ENCODE results near the gene COL2A1. TPM values are rescaled to one million over a fixed set of nuclear protein-coding genes. Genes with fewer than 3 reads are reported as not detected.

The COL2A1 gene
- 10 to 100 TPM; 12.4 to 21.0 TPM for total RNA-seq
- 365 TPM for polyA plus RNA-seq (2013, experiment 1 of 2)
- polyA plus RNA-seq (2013, experiment 2 of 2), result 366 TPM
- long read RNA-seq, experiment 1, partial matches to known transcripts, result 5 of 6 reads
- long read RNA-seq, experiment 1, other reads (novel, unspliced or antisense), result 1 of 6 reads
- long read RNA-seq, experiment 2, full-length matches to known transcripts, result 6 of 26 reads
- long read RNA-seq, experiment 2, partial matches to known transcripts, result 17 of 26 reads
- long read RNA-seq, experiment 2, other reads (novel, unspliced or antisense), result 3 of 26 reads
- long read RNA-seq, experiment 3, full-length matches to known transcripts, result 5 of 7 reads
- long read RNA-seq, experiment 3, partial matches to known transcripts, result 1 of 7 reads
- long read RNA-seq, experiment 3, other reads (novel, unspliced or antisense), result 1 of 7 reads
- long read RNA-seq, experiment 4, partial matches to known transcripts, result 0 of 1 reads
- long read RNA-seq, experiment 4, other reads (novel, unspliced or antisense), result 0 of 1 reads

DNA sequence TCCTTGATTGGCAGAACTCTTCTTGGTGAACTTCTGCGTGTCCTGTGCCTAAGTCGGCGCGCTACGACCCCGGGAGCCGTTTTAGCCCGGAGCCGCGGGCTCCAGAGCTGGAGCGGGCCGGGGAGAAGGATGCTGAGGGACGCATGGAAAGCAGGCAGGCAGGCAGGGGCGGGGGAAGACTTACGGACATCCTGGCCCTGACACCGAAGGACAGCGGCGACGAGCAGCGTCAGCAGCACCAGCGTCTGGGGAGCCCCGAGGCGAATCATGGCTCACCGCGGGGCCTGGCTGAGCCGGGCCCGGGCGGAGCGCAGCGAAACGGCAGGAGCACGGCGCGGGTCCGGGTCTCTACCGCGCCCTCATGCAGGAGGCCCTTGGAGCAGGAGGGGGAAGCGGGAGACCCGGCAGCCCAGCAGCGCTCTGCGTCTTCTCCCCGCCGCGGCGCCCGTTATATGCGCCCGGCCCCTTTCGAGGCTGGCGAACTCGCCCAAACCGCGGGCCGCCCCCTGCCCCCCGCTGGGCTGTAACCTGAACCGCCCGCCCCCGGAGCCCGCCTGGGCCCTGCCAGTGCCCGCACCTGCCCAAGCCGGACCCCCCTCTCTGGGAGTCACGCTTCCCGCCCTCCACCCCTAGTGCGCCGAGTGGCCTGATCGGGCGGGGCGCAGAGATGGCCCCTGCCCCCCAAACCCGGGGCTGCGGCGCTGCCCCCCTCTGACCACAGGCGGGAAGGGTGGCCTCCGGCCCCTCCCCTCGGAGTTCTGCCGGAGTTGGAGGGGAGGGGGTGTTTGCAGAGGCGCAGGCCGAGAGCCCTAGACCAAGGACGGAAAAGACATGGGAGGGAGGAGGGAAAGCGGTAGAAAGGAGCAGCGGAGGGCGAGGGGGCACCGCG lies at the start of gene COL2A1:
TSS of gene COL2A1 (minus strand) at position 424 of the 889 bp plus-strand sequence. CDS start at position 269, 155 bp downstream.
- peaks cover 29% of the 10 kb centered on the region for H3K4me1 Mint-ChIP-seq
- TF ChIP-seq, protein P1, sequence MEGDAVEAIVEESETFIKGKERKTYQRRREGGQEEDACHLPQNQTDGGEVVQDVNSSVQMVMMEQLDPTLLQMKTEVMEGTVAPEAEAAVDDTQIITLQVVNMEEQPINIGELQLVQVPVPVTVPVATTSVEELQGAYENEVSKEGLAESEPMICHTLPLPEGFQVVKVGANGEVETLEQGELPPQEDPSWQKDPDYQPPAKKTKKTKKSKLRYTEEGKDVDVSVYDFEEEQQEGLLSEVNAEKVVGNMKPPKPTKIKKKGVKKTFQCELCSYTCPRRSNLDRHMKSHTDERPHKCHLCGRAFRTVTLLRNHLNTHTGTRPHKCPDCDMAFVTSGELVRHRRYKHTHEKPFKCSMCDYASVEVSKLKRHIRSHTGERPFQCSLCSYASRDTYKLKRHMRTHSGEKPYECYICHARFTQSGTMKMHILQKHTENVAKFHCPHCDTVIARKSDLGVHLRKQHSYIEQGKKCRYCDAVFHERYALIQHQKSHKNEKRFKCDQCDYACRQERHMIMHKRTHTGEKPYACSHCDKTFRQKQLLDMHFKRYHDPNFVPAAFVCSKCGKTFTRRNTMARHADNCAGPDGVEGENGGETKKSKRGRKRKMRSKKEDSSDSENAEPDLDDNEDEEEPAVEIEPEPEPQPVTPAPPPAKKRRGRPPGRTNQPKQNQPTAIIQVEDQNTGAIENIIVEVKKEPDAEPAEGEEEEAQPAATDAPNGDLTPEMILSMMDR (conservative IDR thresholded peaks at IDR 0.05), result no peak
- no peaks in the 10 kb centered on the region for H3K36me3 Mint-ChIP-seq (ENCODE audit: low read depth)
- Histone ChIP-seq H3K9me3 (ENCODE audit: control insufficient read depth, low read length) (no peaks in the 10 kb centered on the region), H3K27ac (ENCODE audit: low read depth, low read length) (peak within 1 kb of the TSS; percentile 84), H3K4me1 (ENCODE audit: control insufficient read depth, insufficient read depth, low read length) (peaks cover 11% of the 10 kb centered on the region), H3K27me3 (ENCODE audit: control insufficient read depth, insufficient read depth, low read length, poor library complexity, severe bottlenecking) (peaks cover 94% of the 10 kb centered on the region), H3K4me3 (ENCODE audit: low read length) (peak within 1 kb of the TSS; percentile 76), H3K36me3 (ENCODE audit: control insufficient read depth, insufficient read depth, low read length) (no peaks in the 10 kb centered on the region), H3K9ac (ENCODE audit: extremely low read depth, low read length, poor library complexity, severe bottlenecking) (peak within 1 kb of the TSS; percentile 48)
- 0 to 1% methylated on average over 31 to 83 of the region's 83 CpGs for WGBS, 2 experiments (ENCODE audit: insufficient coverage in 1 of 2, insufficient read length in 1 of 2)
- H3K9me3 Mint-ChIP-seq, result no peaks in the 10 kb centered on the region
- H3K27ac Mint-ChIP-seq, result no peak within 1 kb of the TSS
- H3K27me3 Mint-ChIP-seq (ENCODE audit: insufficient read depth), result peaks cover 98% of the 10 kb centered on the region
- peak within 1 kb of the TSS; percentile 56 for H3K4me3 Mint-ChIP-seq
- DNase-seq, result peak; percentile 95

DNA sequence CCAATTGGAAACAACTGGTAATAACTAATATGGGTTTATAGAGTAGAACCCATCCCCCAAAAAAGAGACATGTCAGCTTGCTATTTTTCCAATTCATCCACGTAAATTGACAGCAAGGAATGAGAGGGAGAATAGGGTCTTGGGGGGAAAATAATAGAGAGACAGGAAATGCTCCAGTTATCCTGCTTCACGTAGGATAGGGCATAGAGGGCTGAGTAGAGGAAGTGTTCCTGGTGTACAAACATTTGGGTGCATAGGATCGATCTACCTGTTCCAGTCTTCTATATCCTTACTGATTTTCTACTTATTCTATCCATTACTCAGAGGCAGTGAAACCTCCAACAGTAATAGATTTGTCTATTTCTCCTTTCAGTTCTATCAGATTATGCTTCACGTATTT lies 49.6 kb upstream of the COL2A1 start:
- Histone ChIP-seq H3K9ac (ENCODE audit: extremely low read depth, low read length, poor library complexity, severe bottlenecking) (no peak overlapping the region), H3K36me3 (ENCODE audit: control insufficient read depth, insufficient read depth, low read length) (peaks cover 24% of the 10 kb centered on the region), H3K27me3 (ENCODE audit: control insufficient read depth, insufficient read depth, low read length, poor library complexity, severe bottlenecking) (no peaks in the 10 kb centered on the region), H3K4me1 (ENCODE audit: control insufficient read depth, insufficient read depth, low read length) (no peaks in the 10 kb centered on the region), H3K4me3 (ENCODE audit: low read length) (no peak overlapping the region), H3K27ac (ENCODE audit: low read depth, low read length) (no peak overlapping the region), H3K9me3 (ENCODE audit: control insufficient read depth, low read length) (peaks cover 5% of the 10 kb centered on the region)
- H3K4me3 Mint-ChIP-seq, result no peak overlapping the region
- H3K4me1 Mint-ChIP-seq, result no peaks in the 10 kb centered on the region
- no peaks in the 10 kb centered on the region for H3K27me3 Mint-ChIP-seq (ENCODE audit: insufficient read depth)
- peaks cover 15% of the 10 kb centered on the region for H3K36me3 Mint-ChIP-seq (ENCODE audit: low read depth)
- no peak for DNase-seq
- 83 to 100% methylated on average over 2 to 4 of the region's 4 CpGs for WGBS, 2 experiments (ENCODE audit: insufficient coverage in 1 of 2, insufficient read length in 1 of 2)
- H3K27ac Mint-ChIP-seq, result no peak overlapping the region
- TF ChIP-seq, protein P1 (conservative IDR thresholded peaks at IDR 0.05), result no peak
- no peaks in the 10 kb centered on the region for H3K9me3 Mint-ChIP-seq

DNA sequence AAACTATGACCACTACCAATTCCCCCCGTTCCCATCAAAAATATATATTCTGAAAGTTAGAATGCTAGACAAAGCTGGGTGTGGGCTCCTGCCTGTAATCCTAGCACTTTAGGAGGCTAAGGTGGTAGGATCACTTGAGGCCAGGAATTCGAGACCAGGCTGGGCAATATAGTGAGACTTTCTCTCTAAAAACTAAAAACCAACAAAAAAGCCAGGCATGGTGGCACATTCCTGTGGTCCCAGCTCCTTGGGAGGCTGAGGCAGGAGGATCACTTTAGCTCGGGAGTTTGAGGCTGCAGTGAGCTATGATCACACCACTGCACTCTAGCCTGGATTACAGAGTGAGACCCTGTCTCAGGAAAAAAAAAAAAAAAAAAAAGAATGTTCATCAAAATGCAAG lies 48.8 kb upstream of the COL2A1 start:
- DNase-seq, result no peak
- Mint-ChIP-seq H3K36me3 (ENCODE audit: low read depth) (peaks cover 9% of the 10 kb centered on the region), H3K4me3 (no peak overlapping the region), H3K9me3 (no peaks in the 10 kb centered on the region), H3K27ac (no peak overlapping the region), H3K27me3 (ENCODE audit: insufficient read depth) (no peaks in the 10 kb centered on the region), H3K4me1 (no peaks in the 10 kb centered on the region)
- TF ChIP-seq, protein P1 (conservative IDR thresholded peaks at IDR 0.05), result no peak
- no peaks in the 10 kb centered on the region for H3K9me3 ChIP-seq (ENCODE audit: control insufficient read depth, low read length)
- H3K27me3 ChIP-seq (ENCODE audit: control insufficient read depth, insufficient read depth, low read length, poor library complexity, severe bottlenecking), result no peaks in the 10 kb centered on the region
- 89 to 96% methylated on average over 1 to 3 of the region's 3 CpGs for WGBS, 2 experiments (ENCODE audit: insufficient coverage in 1 of 2, insufficient read length in 1 of 2)
- H3K4me1 ChIP-seq (ENCODE audit: control insufficient read depth, insufficient read depth, low read length), result no peaks in the 10 kb centered on the region
- no peak overlapping the region for H3K27ac ChIP-seq (ENCODE audit: low read depth, low read length)
- no peak overlapping the region for H3K4me3 ChIP-seq (ENCODE audit: low read length)
- peaks cover 20% of the 10 kb centered on the region for H3K36me3 ChIP-seq (ENCODE audit: control insufficient read depth, insufficient read depth, low read length)
- H3K9ac ChIP-seq (ENCODE audit: extremely low read depth, low read length, poor library complexity, severe bottlenecking), result no peak overlapping the region

Data from endodermal cell (in vitro differentiated cells).